ENCODE data around the gene KREMEN1.
"Not testable (repeated sequence)": the region's sequence is repeated elsewhere in the genome, so short reads cannot be mapped to it uniquely, and the experiment has no call there.

Gene KREMEN1

GRCh38 chr22:29078036-29078868, 5.4 kb downstream of the KREMEN1 start:
- DNase-seq (ENCODE audit: low read depth, low spot score), result no peak

DNA sequence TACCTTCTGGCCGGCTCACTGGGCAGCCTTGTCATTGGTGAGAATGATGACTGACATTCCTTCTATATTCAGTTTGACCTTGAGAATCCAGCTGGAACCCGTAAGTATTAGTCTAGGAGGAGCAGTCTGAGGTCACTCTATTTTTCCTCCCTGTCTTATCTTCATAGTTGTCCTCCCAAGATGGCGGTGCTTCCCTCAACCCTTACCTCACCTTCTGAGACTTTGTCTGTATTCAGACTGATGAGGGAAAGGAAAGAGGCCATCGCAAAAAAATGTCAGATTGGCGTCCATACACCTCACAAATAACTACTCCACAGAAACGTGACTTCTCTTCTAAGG, 6.0 kb downstream of the KREMEN1 start:
- no peak for DNase-seq (ENCODE audit: low read depth, low spot score)

DNA sequence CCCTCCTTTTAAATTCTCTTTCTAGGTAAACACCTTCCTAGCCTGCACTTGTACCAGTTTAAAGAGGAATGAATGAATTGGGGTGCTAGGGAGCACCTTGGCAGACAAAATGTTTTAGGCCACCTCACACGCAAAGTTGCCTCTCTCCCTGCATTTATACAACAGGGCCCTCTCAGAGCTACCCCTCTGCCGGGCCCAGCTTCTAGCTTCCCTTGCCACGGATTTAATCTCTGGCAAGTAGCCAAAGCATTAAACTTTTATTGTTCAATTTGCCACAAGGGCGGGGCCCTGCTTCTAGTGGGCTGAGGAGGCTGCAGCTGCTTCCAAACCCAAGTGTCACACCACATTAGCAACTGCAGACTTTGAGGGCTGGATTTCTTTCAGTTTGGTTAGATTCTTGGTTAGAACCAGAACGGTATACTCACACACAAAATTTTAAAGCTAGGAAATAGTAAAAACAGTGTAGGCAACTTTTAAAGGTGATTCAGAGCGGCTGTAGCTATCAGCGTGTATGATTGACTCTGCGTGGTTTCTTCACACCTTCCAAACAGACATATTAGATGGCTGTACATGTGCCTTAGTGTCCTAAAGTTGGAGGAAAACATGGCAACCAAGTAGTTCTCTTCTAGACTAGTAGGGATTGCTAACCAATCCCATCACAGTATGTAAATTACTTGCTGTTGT, 6.5 kb downstream of the KREMEN1 start:
- peak; percentile 36 for DNase-seq (ENCODE audit: low read depth, low spot score)

DNA sequence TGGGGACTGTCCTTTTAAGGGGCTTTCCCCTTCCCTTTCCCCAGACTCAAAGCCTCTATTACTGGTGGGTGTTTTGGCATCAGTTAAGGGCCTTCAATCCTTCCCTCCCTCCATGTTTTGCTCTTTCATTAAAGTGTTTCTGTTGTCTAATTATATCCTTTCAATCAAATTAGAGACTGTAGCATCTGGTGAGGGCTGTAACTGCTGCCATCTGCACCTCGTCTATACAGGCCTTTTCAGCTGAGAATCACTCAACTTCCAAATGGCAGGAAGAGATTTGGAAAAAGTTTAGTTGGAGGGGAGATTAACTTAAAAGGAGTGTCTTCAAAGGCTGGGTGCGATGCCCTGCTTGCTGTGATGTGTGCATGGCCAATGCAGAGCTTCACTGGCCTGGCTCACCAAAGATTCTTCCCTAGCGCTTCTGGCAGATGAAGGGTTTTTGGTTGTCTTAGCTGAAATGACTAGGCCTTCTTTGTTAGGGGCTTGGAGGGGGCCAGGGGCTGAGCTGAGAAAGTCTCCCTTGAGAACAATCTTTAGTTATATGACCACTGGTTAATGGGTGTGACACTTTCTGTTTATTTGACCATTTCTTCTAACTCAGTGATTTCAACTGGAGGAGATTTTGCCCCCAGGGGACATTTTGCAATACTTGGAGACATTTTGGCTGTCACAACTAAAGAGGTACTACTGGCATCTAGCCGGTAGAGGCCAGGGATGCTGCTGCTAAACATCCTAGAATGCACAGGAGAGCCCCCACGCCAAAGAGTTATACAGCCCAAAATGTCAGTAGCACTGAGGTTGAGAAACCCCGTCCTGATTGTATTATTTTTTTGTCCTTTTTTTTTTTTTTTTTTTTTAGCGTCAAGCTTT, 7.5 kb downstream of the KREMEN1 start:
- no peak for DNase-seq (ENCODE audit: low read depth, low spot score)

DNA sequence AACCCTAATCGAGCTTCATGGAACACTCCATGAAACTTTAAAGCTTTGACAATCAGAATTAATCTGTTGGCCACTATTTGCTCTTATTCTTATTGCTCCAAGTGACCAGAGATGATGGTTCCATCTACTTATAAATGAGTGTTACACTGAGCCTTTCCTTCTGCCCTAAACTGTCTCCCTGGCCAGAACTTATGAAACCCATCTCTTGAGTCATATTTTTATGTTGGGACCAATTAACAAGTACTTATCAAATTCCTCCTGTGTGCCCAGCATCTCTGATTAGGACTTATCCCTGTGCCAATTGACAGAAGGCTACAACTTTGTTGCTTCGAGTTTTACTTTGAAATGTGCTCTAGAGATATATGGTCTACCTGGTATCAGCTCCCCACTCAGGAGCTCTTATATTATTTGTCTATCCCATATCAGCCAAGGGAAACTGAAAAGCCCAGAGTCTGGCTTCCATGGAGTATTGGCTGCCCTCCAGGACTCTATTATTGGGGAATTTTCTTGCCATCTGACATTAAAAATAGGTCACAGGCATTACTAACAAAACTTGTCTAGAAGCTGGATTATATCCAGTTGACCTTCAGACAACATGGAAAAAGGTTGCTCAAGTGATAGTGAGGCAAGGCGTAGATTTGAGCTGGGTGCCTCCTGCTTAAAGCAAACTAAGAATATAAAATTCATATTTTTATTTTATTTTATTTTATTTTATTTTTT, 8.8 kb downstream of the KREMEN1 start:
- DNase-seq (ENCODE audit: low read depth, low spot score), result no peak

GRCh38 chr22:29082826-29083545, 10.2 kb downstream of the KREMEN1 start:
- no peak for DNase-seq (ENCODE audit: low read depth, low spot score)

DNA sequence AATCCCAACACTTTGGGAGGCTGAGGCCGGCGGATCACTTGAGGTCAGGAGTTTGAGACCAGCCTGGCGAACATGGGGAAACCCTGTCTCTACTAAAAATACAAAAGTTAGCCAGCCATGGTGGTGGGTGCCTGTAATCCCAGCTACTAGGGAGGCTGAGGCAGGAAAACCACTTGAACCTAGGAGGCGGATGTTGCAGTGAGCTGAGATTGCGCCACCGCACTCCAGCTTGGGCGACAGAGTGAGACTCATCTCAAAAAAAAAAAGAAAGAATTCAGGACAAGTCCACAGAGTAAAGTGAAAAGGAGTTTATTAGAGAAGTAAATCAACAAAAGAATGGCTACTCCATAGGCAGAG, 10.7 kb downstream of the KREMEN1 start:
- not testable (repeated sequence) for DNase-seq (ENCODE audit: low read depth, low spot score)

- no peak for DNase-seq (ENCODE audit: low read depth, low spot score)
Measured at GRCh38 chr22:29083933-29084591, 11.2 kb downstream of the KREMEN1 start.

DNA sequence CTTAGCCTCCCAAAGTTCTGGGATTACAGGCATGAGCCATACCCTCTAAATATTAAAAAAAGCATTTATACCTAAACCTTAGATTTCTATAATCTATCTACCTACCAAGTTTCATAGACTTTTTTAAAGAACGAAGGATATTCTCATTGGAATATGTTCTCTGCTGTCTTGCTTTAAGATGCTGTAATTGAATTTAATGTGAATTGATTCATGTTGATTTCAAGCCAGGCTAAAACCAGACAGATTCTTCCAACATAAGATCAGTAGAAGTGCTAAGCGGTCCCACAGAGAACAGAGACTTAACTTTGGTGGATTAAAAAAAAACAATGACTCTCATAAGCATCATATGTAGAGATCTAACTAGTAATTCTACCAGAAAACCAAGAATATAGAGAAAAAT, 14.2 kb downstream of the KREMEN1 start:
- no peak for DNase-seq (ENCODE audit: low read depth, low spot score)

DNA sequence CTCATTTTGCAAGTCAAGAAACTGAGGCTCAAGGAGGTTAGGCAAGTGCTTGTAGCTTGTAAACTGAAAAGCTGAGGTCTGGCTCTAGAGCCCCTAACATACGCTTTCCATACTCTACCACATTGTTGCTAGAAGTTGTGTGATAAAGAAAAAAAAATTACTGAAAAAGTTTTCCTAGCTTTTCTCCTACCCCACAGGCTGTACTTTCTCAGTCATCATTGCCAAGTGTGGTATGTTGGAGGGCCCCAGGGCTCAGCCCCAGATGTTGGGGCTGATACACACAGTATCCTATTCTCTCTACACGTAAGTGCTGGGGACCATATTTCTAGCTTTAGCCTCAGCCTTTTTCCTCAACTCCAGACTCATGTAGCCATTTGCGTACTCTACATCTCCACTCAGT, 16.0 kb downstream of the KREMEN1 start:
- DNase-seq (ENCODE audit: low read depth, low spot score), result no peak

GRCh38 chr22:29089507-29089906, 16.7 kb downstream of the KREMEN1 start:
- DNase-seq (ENCODE audit: low read depth, low spot score), result no peak

GRCh38 chr22:29090039-29090438, 17.2 kb downstream of the KREMEN1 start:
- DNase-seq (ENCODE audit: low read depth, low spot score), result no peak

DNA sequence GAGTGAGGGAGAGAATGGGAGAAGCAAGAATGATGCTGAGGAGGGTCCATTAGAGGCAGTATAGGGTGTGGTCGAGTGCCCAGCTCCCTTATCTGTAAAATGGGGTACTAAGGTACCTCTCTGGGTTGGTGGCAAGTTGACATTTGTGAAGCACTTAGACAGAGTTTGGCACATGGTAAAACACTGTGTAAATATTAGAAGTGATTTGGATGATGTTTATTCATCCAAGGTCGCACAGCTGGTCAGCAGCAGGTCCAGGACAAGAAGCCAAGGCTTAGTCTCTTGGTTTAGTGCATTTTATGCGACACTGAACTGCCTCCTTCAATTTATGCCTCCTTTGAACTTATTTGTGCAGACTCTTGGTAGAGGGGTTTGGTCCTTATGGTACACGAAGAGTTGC, 19.4 kb downstream of the KREMEN1 start:
- DNase-seq (ENCODE audit: low read depth, low spot score), result no peak

DNA sequence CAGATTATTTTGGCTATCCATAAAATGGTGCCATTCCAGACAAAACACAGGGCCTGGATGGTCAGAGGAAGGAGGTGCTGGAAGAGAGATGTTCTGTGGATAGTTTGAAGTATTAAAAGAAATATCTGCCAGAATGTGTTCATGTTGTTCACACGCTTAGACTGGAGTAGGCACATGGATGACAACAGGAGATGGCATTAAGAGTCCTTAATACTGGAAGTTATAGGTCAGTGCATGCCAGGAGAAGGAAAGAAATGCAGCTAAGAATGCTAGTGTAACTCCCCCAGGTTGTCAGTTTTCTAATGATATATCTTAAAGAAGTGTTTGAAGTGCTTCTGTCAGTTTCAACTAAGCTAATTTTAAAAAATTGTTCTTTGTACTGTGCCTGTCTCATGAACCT, 20.2 kb downstream of the KREMEN1 start:
- no peak for DNase-seq (ENCODE audit: low read depth, low spot score)

DNA sequence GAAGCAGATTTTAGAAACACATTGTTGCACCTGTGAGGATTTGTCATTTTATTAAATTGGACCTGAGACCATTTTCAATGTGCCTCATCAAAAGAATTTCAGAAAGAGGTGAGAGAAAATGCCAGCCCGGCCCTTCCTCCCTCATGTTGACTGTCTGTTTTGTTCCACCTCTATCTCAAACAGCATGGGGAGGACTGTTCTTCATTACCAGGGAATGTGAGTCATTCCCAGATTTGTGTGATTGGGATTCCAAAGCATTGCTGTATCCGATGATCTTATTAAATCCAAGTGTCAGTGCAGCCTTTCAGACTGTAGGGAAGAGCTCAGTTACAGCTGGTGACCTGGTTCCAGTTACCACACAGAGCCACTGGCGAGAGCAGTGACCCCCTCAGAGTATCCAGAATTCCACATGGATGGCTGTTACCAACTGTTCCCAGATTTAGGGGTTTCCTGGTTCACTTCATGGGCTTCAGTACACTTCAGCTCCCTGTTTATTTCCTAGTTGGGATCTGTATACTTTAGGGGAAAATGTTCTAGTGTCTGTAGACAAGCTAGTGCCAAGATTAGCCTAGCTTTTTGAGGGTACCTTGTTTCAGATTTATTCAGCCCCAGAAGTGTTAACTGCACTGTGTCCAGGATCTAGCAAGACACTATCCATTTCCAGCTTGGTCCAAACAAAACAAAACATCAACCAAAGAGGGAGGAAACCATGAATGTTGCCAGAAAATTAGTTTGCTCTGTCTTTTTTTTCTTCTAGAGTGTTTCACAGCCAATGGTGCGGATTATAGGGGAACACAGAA, 20.9 kb downstream of the KREMEN1 start:
- peak; percentile 54 for DNase-seq (ENCODE audit: low read depth, low spot score)

DNA sequence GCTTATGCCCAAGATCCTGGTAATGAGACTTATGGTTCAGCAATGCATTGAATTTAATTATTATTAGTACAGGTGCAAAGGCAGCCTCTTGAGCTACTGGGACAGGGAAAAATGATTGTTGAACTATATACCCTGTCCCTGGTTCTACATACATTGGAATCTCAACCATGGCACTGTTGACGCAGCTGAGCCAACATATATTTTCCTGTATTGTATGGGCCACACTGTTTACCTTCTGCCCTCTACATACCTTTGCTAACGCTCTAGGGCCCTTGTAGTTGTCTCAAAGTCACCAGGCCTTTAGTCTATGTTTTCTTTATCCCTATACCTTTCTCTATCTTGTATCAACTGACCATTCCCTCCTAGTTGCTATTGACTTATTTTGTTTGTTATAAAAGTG, 22.6 kb downstream of the KREMEN1 start:
- no peak for DNase-seq (ENCODE audit: low read depth, low spot score)

DNA sequence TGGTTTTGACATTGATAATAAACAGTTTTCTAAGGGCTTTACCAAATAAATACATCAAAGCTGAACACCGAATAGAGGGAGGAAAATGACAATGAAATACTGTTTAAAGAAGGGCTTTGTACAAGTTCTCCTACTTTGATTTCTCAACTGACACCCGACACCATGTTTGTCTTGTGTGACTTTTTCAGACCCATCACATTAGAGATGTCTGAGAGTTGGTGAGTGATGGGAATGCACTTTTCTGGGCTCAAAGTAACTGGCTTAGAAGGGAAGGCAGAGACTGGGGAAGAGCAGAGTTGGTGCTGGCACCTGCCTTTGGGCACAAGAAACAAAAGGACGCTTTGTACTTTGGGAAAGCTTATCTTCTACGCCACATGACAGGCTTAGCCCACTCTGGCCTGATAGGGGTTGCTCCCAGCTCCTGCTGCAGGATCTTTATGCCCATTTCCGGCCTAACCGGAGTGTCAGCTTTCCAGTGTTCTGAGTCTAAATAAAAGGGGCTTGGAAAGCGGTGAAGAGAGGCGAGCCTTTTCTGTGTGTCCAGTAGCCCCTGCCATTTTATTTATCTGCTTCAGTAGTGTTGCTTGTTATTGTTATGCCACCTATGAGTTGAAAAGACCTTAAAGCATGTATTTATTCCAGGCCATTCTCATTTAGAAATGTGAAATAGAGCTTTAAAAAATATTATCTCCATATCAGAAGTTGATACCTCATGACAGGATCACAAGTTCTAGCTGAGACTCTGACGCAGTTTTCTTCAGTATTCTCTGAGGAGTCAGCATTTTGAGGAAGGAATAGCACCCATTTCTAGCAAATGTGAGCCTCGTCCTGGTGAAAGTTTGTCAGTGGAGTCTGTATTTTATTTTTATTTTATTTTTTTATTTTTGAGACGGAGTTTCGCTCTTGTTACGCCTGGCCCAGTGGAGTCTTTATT, 24.2 kb downstream of the KREMEN1 start:
- DNase-seq (ENCODE audit: low read depth, low spot score), result no peak

DNA sequence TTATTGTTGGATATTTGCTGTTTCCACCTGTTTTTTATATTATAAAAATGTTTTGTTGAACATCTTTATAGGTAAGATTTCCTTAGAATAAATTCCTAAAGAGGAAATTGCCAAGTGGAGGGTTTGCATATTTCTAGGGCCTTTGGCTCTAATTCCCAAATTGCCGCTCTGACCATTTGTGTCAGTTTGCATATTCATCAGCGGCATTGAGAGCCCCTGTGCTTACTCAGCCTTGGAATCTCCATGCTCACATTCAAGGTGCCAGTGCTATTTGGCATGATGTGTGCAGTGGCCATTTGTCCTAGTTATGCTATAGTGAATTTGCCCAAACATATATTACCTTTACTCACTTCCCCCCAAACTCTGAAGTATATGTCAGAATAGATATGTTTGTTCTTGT, 25.5 kb downstream of the KREMEN1 start:
- DNase-seq (ENCODE audit: low read depth, low spot score), result no peak

GRCh38 chr22:29102300-29102699, 29.5 kb downstream of the KREMEN1 start:
- DNase-seq (ENCODE audit: low read depth, low spot score), result no peak
